ENCODE data around the gene SHTN1.

DNA sequence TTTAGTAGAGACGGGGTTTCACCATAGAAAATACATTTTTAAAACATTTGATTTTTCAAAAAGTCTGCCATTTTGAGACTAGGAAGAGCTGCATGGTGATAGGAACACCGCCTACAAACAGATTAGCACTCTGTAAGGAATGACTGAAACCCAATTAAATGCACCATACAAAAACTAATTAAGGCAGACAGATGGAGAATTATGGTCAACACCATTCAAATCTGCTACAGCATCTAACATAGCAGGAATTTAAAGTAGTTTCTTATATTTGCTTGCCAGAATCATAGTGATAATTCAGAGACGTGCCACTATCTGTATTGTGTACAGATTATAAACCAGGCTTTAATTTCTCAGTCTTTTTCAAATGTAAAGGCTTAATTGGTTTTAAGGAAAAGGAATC is 87.5 kb downstream of the SHTN1 start:
- TF ChIP-seq NFE2L2 (IDR thresholded peaks at IDR 0.05; ENCODE audit: low read depth, low read length) (no peak), POLR2A (IDR thresholded peaks at IDR 0.05; ENCODE audit: low read depth, low read length) (no peak), MAZ (IDR thresholded peaks at IDR 0.05; ENCODE audit: borderline replicate concordance, low read depth, low read length) (no peak), RAD21 (IDR thresholded peaks at IDR 0.05; ENCODE audit: low read length) (no peak)
- TF ChIP-seq, protein P1, sequence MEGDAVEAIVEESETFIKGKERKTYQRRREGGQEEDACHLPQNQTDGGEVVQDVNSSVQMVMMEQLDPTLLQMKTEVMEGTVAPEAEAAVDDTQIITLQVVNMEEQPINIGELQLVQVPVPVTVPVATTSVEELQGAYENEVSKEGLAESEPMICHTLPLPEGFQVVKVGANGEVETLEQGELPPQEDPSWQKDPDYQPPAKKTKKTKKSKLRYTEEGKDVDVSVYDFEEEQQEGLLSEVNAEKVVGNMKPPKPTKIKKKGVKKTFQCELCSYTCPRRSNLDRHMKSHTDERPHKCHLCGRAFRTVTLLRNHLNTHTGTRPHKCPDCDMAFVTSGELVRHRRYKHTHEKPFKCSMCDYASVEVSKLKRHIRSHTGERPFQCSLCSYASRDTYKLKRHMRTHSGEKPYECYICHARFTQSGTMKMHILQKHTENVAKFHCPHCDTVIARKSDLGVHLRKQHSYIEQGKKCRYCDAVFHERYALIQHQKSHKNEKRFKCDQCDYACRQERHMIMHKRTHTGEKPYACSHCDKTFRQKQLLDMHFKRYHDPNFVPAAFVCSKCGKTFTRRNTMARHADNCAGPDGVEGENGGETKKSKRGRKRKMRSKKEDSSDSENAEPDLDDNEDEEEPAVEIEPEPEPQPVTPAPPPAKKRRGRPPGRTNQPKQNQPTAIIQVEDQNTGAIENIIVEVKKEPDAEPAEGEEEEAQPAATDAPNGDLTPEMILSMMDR (conservative IDR thresholded peaks at IDR 0.05; ENCODE audit: low read depth, low read length), result no peak
- TF ChIP-seq, protein P2, sequence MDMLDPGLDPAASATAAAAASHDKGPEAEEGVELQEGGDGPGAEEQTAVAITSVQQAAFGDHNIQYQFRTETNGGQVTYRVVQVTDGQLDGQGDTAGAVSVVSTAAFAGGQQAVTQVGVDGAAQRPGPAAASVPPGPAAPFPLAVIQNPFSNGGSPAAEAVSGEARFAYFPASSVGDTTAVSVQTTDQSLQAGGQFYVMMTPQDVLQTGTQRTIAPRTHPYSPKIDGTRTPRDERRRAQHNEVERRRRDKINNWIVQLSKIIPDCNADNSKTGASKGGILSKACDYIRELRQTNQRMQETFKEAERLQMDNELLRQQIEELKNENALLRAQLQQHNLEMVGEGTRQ (IDR thresholded peaks at IDR 0.05; ENCODE audit: low read depth, low read length), result no peak
